Measurements from ENCODE around the gene VTI1A. TPM values are rescaled to one million over a fixed set of nuclear protein-coding genes. Genes with fewer than 3 reads are reported as not detected.

VTI1A gene
- total and polyA plus RNA-seq, 2 of the 13 experiments (the other 11 are each of a cell fraction or from before 2014, with no cell fraction given) = 11.7 to 32.7 TPM

- TF ChIP-seq ZNF639 (CRISPR knock-in tag; conservative IDR thresholded peaks at IDR 0.05) = no peak
Measured at GRCh38 chr10:112823604-112824003, 376.6 kb downstream of the VTI1A start (continued).

- no peak for FAIRE-seq
- intact Hi-C loops (cut with micrococcal nuclease; ENCODE audit: unreplicated experiment) = no loop called here
- TF ChIP-seq ZNF280B (CRISPR knock-in tag; IDR thresholded peaks at IDR 0.05; ENCODE audit: borderline replicate concordance) (no peak), ZNF496 (CRISPR knock-in tag; IDR thresholded peaks at IDR 0.05; ENCODE audit: insufficient replicate concordance) (no peak), ZNF740 (CRISPR knock-in tag; IDR thresholded peaks at IDR 0.05) (no peak), SALL1 (CRISPR knock-in tag; IDR thresholded peaks at IDR 0.05) (no peak)
Measured at GRCh38 chr10:112826018-112826697, 379.1 kb downstream of the VTI1A start.

More at GRCh38 chr10:112826018-112826697, 379.1 kb downstream of the VTI1A start:
- POLR2A ChIA-PET = interaction anchor here (1.2 kb wide), 1 partner anchor 73 kb away, joined by 3 read pairs; no protein-coding TSS in a partner anchor
- Histone ChIP-seq H3K4me3 (replicated peaks in 1 of 3; ENCODE audit: insufficient read depth in 1 of 3, low read depth in 2 of 3, low read length in 3 of 3) (no peak overlapping the region), H2AFZ (ENCODE audit: low read length) (no peak overlapping the region), H4K20me1 (ENCODE audit: insufficient read depth, low read length) (no peaks in the 10 kb centered on the region), H3K27ac (ENCODE audit: extremely low read length, insufficient read depth, low read length) (no peak overlapping the region), H3K9ac (ENCODE audit: insufficient read depth, low read depth, low read length) (no peak overlapping the region), H3K4me1 (ENCODE audit: insufficient read depth, low read length) (peaks cover 13% of the 10 kb centered on the region), H3K27me3 (ENCODE audit: control insufficient read depth in 1 of 2, insufficient read depth in 2 of 2, low read length in 2 of 2) (no peaks in the 10 kb centered on the region), H3K79me2 (ENCODE audit: insufficient read depth, low read length) (no peaks in the 10 kb centered on the region), H3K36me3 (replicated peaks in 1 of 2; ENCODE audit: control insufficient read depth in 1 of 2, insufficient read depth in 2 of 2, low read length in 2 of 2) (no peaks in the 10 kb centered on the region), H3K9me3 (ENCODE audit: low read length) (no peaks in the 10 kb centered on the region), H3K4me2 (ENCODE audit: low read depth, low read length) (no peak overlapping the region)
- WGBS (ENCODE audit: low lambda C conversion rate) = 83% methylated on average over 7 of the region's 7 CpGs
- CTCF ChIA-PET (ENCODE audit: low intra/inter-chr PET ratio, low total read pairs) = no interaction called here
- ATAC-seq (no peak), DNase-seq (ENCODE audit: low spot score) (no peak)
- in situ Hi-C loops (cut with HindIII; ENCODE audit: extremely low pct_ligation_motif_present, low pct_unique_long_range_greater_than_20kb) = no loop called here
- no TSS peak for BruUV-seq (replicated peaks)

Measured in HepG2 (cell line).